Mucosa of descending colon (tissue), 3 donors: ENCODE data around the gene ANKRD11. TPM values are rescaled to one million over a fixed set of nuclear protein-coding genes. Genes with fewer than 3 reads are reported as not detected.

Experiments
- ATAC-seq: fragments of 200-7000 bp; cut with Tn5 transposase; one replicate; pipeline ENCODE4 v1.9.1; 2020; ENCODE audit warnings: mild to moderate bottlenecking, moderate library complexity
- DNase-seq, 3 donors: peaks; one replicate each; pipeline ENCODE4 v3.0.0-alpha.2; 2020
- H3K36me3 ChIP-seq: fragments of 200-600 bp; one replicate; pipeline ENCODE4 v1.8.0; 2021; ENCODE audit warnings: low read depth, mild to moderate bottlenecking
- H3K4me1 ChIP-seq: fragments of 200-600 bp; one replicate; pipeline ENCODE4 v1.8.0; 2021; ENCODE audit warnings: low read depth, mild to moderate bottlenecking
- H3K4me3 ChIP-seq: fragments of 200-600 bp; one replicate; pipeline ENCODE4 v1.8.0; 2021; ENCODE audit warnings: mild to moderate bottlenecking
- H3K9me3 ChIP-seq: fragments of 200-600 bp; one replicate; pipeline ENCODE4 v1.8.0; 2021; ENCODE audit warnings: mild to moderate bottlenecking
- intact Hi-C, 2 donors: fragments of 100-400 bp; cut with DNase I in 1 of 2; cut with micrococcal nuclease in 1 of 2; formaldehyde crosslinking; loops; one replicate each; pipeline versions ENCODE4 v1.11.0 to v1.11.1; 2022; cut with DNase I, micrococcal nuclease
- total RNA-seq, 3 donors: library from RNA; stranded (reverse); fragmentation: NEBNext Ultra II Directional in 2 of 3; extraction: Animal tissue kit (Norgen Biotek cat#: 25700) in 2 of 3; gene quantifications; one replicate each; pipeline versions ENCODE4 v1.2.1 to v1.2.4, GENCODE V29; 2021 to 2023
- TF ChIP-seq, protein P1 (sequence below): fragments of 200-600 bp; IDR thresholded peaks from one replicate; pipeline ENCODE4 v1.8.0; 2022; ENCODE audit warnings: antibody characterized with exemption, mild to moderate bottlenecking
- donor health status: DM: no; HTN: no; CAD: no; lungs with moderate emphysema.
- donor health status: DM: no; HTN: no; CAD: no.
- donor health status: DM: no; HTN: yes; CAD: no.

The ANKRD11 gene
- total RNA-seq, 3 donors from 2014 or later: 125 to 127 (median 127) TPM

DNA sequence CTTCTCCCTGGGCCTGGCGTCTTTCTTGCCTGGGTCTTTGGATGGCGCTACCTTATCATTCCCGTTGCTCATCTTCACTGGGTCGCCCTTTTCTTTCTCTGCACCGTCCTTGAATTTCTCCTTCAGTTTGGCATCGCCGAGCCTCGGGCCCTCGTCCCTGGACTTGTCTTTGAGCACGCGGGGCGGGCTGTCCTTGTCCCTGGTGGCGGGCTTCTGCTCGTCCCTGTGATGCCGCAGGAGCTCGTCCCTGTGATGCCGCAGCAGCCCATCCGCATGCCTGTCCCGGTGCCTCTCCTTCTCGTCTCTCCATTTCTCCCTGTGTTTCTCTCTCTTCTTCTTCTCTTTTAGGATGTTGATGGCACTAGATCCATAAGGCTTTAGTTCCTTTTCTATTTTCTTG lies 208.5 kb downstream of the ANKRD11 start:
- no peak for ATAC-seq
- intact Hi-C loops: no loop called here
- TF ChIP-seq, protein P1, sequence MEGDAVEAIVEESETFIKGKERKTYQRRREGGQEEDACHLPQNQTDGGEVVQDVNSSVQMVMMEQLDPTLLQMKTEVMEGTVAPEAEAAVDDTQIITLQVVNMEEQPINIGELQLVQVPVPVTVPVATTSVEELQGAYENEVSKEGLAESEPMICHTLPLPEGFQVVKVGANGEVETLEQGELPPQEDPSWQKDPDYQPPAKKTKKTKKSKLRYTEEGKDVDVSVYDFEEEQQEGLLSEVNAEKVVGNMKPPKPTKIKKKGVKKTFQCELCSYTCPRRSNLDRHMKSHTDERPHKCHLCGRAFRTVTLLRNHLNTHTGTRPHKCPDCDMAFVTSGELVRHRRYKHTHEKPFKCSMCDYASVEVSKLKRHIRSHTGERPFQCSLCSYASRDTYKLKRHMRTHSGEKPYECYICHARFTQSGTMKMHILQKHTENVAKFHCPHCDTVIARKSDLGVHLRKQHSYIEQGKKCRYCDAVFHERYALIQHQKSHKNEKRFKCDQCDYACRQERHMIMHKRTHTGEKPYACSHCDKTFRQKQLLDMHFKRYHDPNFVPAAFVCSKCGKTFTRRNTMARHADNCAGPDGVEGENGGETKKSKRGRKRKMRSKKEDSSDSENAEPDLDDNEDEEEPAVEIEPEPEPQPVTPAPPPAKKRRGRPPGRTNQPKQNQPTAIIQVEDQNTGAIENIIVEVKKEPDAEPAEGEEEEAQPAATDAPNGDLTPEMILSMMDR: no peak
- no peak for DNase-seq
- Histone ChIP-seq H3K4me3 (no peak overlapping the region), H3K4me1 (no peaks in the 10 kb centered on the region), H3K9me3 (no peaks in the 10 kb centered on the region), H3K36me3 (no peaks in the 10 kb centered on the region)

DNA sequence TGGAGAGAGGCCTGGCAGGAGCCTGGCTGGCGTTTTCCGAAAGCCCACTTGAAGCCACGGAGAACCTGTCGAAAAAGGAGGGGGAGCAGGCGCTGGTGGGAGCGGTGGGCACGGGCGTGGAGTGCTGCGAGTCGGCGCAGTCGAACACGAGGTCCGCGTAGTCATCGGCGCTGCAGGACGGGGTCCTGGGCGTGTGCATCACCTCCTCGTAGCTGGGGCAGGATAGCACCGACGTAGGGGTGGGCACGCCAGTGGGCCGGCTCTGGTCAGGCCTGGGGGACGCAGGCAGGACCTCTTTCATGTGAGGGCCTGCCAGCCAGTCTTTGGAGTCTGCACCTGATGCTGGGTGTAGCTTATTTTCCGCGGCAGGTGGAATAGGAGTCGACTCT lies 209.2 kb downstream of the ANKRD11 start:
- TF ChIP-seq, protein P1: no peak
- Histone ChIP-seq H3K4me1 (no peaks in the 10 kb centered on the region), H3K9me3 (no peaks in the 10 kb centered on the region), H3K4me3 (no peak overlapping the region), H3K36me3 (no peaks in the 10 kb centered on the region)
- intact Hi-C loops: no loop called here
- no peak for ATAC-seq
- no peak for DNase-seq

DNA sequence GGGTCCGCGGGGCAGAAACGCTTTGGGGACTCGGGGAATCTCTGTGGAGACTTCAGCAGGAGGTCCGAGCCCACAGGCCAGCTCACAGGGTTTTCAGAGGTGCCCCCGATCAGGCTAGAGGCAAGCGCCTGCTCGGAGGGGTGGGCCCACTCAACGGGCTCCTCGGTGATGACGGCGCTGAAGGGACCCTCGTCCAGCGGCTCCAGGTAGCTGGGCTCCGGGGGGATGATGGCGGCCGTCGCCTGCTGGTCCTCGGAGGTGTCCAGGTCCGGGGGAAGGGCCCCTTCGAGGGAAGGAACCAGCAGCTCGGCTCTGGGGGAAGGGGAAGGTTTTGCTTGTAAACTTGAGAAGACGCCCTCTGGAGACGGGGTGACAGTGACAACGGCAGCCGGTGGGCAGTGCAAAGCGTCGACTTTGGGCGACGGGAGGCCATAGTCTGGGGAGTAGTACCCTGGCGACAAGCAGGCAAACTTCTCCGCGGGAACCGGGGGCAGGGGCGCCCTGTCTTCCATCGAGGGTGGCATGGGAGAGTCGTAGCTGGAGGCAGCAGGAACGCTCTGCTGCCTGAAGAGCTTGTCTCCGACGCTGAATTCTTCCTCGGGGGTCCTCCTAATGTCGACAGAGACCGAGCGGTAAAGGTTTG lies 209.7 kb downstream of the ANKRD11 start:
- H3K4me3 ChIP-seq: no peak overlapping the region
- DNase-seq: no peak
- TF ChIP-seq, protein P1: no peak
- H3K36me3 ChIP-seq: no peaks in the 10 kb centered on the region
- intact Hi-C loops: no loop called here
- H3K4me1 ChIP-seq: no peaks in the 10 kb centered on the region
- H3K9me3 ChIP-seq: no peaks in the 10 kb centered on the region
- ATAC-seq: no peak

DNA sequence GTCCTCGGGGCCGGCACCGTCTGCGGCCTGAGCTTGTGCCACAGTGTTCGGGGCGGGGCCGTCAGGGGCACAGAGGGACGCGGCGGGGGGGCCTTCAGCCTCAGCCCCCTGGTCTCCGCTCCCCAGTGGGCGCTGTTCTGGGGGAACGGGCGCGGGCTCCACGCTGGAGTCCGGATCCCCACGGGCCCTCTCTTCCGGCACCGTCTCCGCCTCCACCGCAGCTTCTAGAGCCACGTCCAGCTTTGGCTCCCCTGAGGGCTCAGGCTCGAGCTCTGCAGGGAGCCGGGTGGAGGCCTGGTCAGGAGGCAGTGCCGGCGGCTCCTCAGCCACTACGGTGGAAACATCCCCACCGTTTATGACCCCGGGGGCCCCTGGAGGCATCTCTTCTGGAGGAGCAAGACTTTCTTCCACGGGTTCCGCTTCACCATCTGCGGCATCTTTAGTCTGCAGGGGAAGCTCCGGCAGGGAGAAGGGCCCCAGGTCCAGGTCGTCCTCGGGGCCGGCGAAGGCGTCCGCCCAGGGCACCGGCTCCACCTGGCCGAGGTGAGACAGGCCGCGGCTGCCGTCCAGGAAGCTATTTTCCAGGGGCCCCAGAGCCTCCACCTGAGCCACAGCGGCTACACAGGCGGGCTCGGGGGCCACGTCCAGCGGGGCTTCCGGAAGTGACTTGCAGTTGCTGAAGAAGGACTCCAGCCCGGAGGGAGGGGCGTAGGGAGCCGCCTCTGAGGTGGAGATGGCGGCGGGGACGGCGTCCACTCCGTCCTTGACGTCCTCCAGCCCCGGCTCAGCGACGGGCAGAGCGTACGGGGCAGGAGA lies 210.5 kb downstream of the ANKRD11 start:
- Histone ChIP-seq H3K4me3 (no peak overlapping the region), H3K4me1 (no peaks in the 10 kb centered on the region), H3K9me3 (no peaks in the 10 kb centered on the region), H3K36me3 (no peaks in the 10 kb centered on the region)
- ATAC-seq (no peak), DNase-seq (no peak)
- TF ChIP-seq, protein P1: no peak
- intact Hi-C loops: no loop called here

DNA sequence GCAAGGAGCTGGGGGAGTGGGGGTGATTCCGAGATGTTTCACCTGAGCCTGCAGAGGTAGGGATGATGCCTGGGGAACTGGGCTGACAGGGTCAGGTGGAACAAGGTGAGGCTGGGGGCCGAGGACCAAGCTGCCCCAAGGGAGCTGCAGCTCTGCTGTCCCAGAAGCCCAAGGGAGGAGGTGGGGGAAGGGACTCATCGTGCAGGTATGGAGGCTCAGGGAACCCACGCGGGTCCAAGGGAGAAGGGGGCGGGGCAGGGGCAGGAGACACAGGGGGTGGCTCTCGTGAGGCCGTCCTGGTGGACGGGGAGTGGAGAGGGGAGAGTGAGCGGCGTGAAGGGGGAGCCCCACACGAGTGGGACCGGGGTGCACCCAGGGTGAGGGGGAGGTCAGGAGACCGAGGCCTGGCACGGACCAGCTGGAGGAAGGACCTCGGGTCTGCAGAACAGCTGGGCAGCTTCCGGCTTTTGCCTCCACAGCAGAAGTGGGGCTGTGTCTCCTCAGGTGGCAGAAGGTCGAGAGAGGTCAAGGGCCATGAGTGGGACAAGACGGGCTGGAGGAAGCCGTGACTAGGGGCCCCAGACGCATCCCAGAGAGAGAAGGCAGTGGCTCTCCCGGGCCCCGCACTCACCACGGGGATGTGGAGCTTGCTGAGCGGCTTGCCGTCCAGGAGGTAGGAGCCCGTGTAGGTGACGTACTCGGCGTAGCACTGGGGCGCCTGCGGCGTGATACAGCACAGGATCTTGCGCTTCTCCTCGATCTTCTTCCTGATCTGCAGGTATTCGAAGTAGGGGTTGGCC lies 211.7 kb downstream of the ANKRD11 start:
- no peak for DNase-seq
- H3K4me1 ChIP-seq: no peaks in the 10 kb centered on the region
- no peak for ATAC-seq
- H3K36me3 ChIP-seq: peaks cover 10% of the 10 kb centered on the region
- intact Hi-C loops: no loop called here
- no peak overlapping the region for H3K4me3 ChIP-seq
- TF ChIP-seq, protein P1: no peak
- H3K9me3 ChIP-seq: no peaks in the 10 kb centered on the region
